IMR-90 (cell line): Measurements from ENCODE around the gene MOB3B. TPM values are rescaled to one million over a fixed set of nuclear protein-coding genes. Genes with fewer than 3 reads are reported as not detected.

ENCODE experiments used
- ATAC-seq: fragments of 200-7000 bp; cut with Tn5 transposase; 2 replicates; pipeline ENCODE4 v1.9.1; 2020; ENCODE audit warnings: low read depth, mild to moderate bottlenecking, moderate library complexity
- BruUV-seq: library from RNA; stranded (reverse); fragments of 400-500 nt; replicated peaks from 2 replicates; lab custom pipeline; 2021; lab: Mats Ljungman, UMichigan
- CTCF ChIA-PET: fragments of 300-600 bp; formaldehyde crosslinking; extraction: SDS; loops from one replicate; lab custom pipeline; 2021; ENCODE audit warnings: antibody characterized with exemption; lab: Yijun Ruan, JAX
- POLR2A ChIA-PET: fragments of 300-600 bp; sonication (Branson Sonifier 250); formaldehyde crosslinking; loops from one replicate; lab custom pipeline; 2022; ENCODE audit warnings: antibody characterized with exemption; ENCODE audit not compliant: unreplicated experiment; lab: Charles Lee
- DNase-seq: peaks from one replicate; pipeline ENCODE4 v3.0.0; 2013
- H2AFZ ChIP-seq: replicated peaks from 2 replicates; pipeline ENCODE3; 2013; ENCODE audit warnings: low read length, mild to moderate bottlenecking; ENCODE audit not compliant: poor library complexity
- H2AK5ac ChIP-seq: 2 replicates; pipeline ENCODE4 v1.6.1; 2013; ENCODE audit warnings: low read depth, low read length, inconsistent platforms
- H2AK9ac ChIP-seq: replicated peaks from 2 replicates; pipeline ENCODE3; 2013; ENCODE audit warnings: mild to moderate bottlenecking, low read depth, low read length, moderate library complexity; ENCODE audit not compliant: poor library complexity
- H2BK120ac ChIP-seq: 2 replicates; pipeline ENCODE4 v1.6.1; 2013; ENCODE audit warnings: low read depth, low read length, inconsistent platforms
- H2BK15ac ChIP-seq: 3 replicates; pipeline ENCODE4 v1.6.1; 2013; ENCODE audit warnings: low read depth, low read length, inconsistent platforms
- H2BK20ac ChIP-seq: 2 replicates; pipeline ENCODE4 v1.6.1; 2013; ENCODE audit warnings: low read depth, mild to moderate bottlenecking, inconsistent platforms, low read length, moderate library complexity
- H2BK5ac ChIP-seq: 2 replicates; pipeline ENCODE4 v1.6.1; 2013; ENCODE audit warnings: mild to moderate bottlenecking, low read depth, low read length, inconsistent platforms; ENCODE audit not compliant: poor library complexity, severe bottlenecking
- H3K14ac ChIP-seq: replicated peaks from 2 replicates; pipeline ENCODE4 v1.6.1; 2013; ENCODE audit warnings: low read depth, low read length, inconsistent platforms
- H3K18ac ChIP-seq: 2 replicates; pipeline ENCODE4 v1.6.1; 2013; ENCODE audit warnings: low read depth, low read length, control low read depth
- H3K23ac ChIP-seq: 2 replicates; pipeline ENCODE4 v1.6.1; 2013; ENCODE audit warnings: low read depth, low read length, inconsistent platforms
- H3K27ac ChIP-seq: 2 replicates; pipeline ENCODE4 v1.5.1; 2013; ENCODE audit warnings: mild to moderate bottlenecking, control low read depth, low read length; ENCODE audit not compliant: insufficient read depth
- H3K27me3 ChIP-seq: 2 replicates; pipeline ENCODE4 v1.6.1; 2013; ENCODE audit warnings: low read length; ENCODE audit not compliant: control insufficient read depth, insufficient read depth
- H3K36me3 ChIP-seq: 2 replicates; pipeline ENCODE4 v1.6.1; 2013; ENCODE audit warnings: low read length, mixed read lengths; ENCODE audit not compliant: control insufficient read depth, insufficient read depth
- H3K4ac ChIP-seq: 2 replicates; pipeline ENCODE4 v1.6.1; 2013; ENCODE audit warnings: low read depth, low read length, inconsistent platforms
- H3K4me1 ChIP-seq: 2 replicates; pipeline ENCODE4 v1.6.1; 2013; ENCODE audit warnings: low read length, mixed read lengths; ENCODE audit not compliant: control insufficient read depth, insufficient read depth
- H3K4me2 ChIP-seq: 2 replicates; pipeline ENCODE4 v1.6.1; 2013; ENCODE audit warnings: low read depth, mild to moderate bottlenecking, control low read depth, low read length, moderate library complexity
- H3K4me3 ChIP-seq: 2 replicates; pipeline ENCODE4 v1.5.1; 2013; ENCODE audit warnings: low read depth, mild to moderate bottlenecking, control low read depth, low read length, moderate library complexity; ENCODE audit not compliant: insufficient read depth
- H3K56ac ChIP-seq: 2 replicates; pipeline ENCODE4 v1.6.1; 2013; ENCODE audit warnings: low read length, inconsistent platforms; ENCODE audit not compliant: insufficient read depth; ENCODE audit errors: extremely low read depth
- H3K79me1 ChIP-seq, 2 experiments: 2 replicates each; pipeline ENCODE4 v1.6.1; 2013; ENCODE audit warnings: low read length in 2 of 2, inconsistent platforms in 1 of 2, low read depth in 1 of 2
- H3K9ac ChIP-seq: 2 replicates; pipeline ENCODE4 v1.6.1; 2013; ENCODE audit warnings: low read depth, low read length, control low read depth
- H3K9me1 ChIP-seq: 2 replicates; pipeline ENCODE4 v1.6.1; 2013; ENCODE audit warnings: low read length, inconsistent platforms; ENCODE audit not compliant: insufficient read depth
- H3K9me3 ChIP-seq: 2 replicates; pipeline ENCODE4 v1.6.1; 2013; ENCODE audit warnings: low read length; ENCODE audit not compliant: control insufficient read depth, insufficient read depth
- H4K20me1 ChIP-seq: 2 replicates; pipeline ENCODE4 v1.6.1; 2013; ENCODE audit warnings: low read length, inconsistent platforms; ENCODE audit not compliant: insufficient read depth
- H4K5ac ChIP-seq: 2 replicates; pipeline ENCODE4 v1.6.1; 2013; ENCODE audit warnings: mild to moderate bottlenecking, low read depth, low read length, control low read depth
- H4K8ac ChIP-seq, 2 experiments: 2 replicates each; pipeline ENCODE4 v1.6.1; 2013; ENCODE audit warnings: low read depth in 2 of 2, low read length in 2 of 2, control low read depth in 1 of 2, inconsistent platforms in 1 of 2
- H4K91ac ChIP-seq: 2 replicates; pipeline ENCODE4 v1.6.1; 2013; ENCODE audit warnings: low read depth, low read length, inconsistent platforms; ENCODE audit not compliant: insufficient read depth
- BHLHE40 ChIP-seq: fragments of 150-350 bp; IDR thresholded peaks from 2 replicates; pipeline ENCODE4 v1.6.1; 2016; ENCODE audit warnings: mild to moderate bottlenecking, low read depth, low read length
- CEBPB ChIP-seq: IDR thresholded peaks from 2 replicates; pipeline ENCODE4 v1.6.1; 2012; ENCODE audit warnings: low read depth, low read length, improper control_type of control experiment
- CHD1 ChIP-seq: IDR thresholded peaks from 2 replicates; pipeline ENCODE4 v1.6.1; 2012; ENCODE audit warnings: low read depth, low read length, improper control_type of control experiment
- CTCF ChIP-seq: conservative IDR thresholded peaks from 2 replicates; pipeline ENCODE4 v1.5.1; 2012; ENCODE audit warnings: mild to moderate bottlenecking, low read depth, low read length, improper control_type of control experiment
- ELK1 ChIP-seq: fragments of 150-350 bp; IDR thresholded peaks from 2 replicates; pipeline ENCODE4 v1.6.1; 2016; ENCODE audit warnings: low read depth, mild to moderate bottlenecking, low read length, moderate library complexity, borderline replicate concordance
- FOS ChIP-seq: fragments of 150-350 bp; IDR thresholded peaks from 2 replicates; pipeline ENCODE4 v1.6.1; 2016; ENCODE audit warnings: low read depth, low read length
- MAFK ChIP-seq: IDR thresholded peaks from 2 replicates; pipeline ENCODE4 v1.6.1; 2012; ENCODE audit warnings: low read depth, low read length, improper control_type of control experiment
- MAZ ChIP-seq: IDR thresholded peaks from 2 replicates; pipeline ENCODE4 v1.6.1; 2012; ENCODE audit warnings: low read depth, mild to moderate bottlenecking, low read length, improper control_type of control experiment, moderate library complexity, borderline replicate concordance
- MXI1 ChIP-seq: IDR thresholded peaks from 2 replicates; pipeline ENCODE4 v1.6.1; 2012; ENCODE audit warnings: low read depth, mild to moderate bottlenecking, low read length, moderate library complexity, borderline replicate concordance
- NFE2L2 ChIP-seq: fragments of 150-350 bp; IDR thresholded peaks from 2 replicates; pipeline ENCODE4 v1.6.1; 2016; ENCODE audit warnings: low read depth, mild to moderate bottlenecking, low read length
- POLR2A ChIP-seq: IDR thresholded peaks from 2 replicates; pipeline ENCODE4 v1.6.1; 2012; ENCODE audit warnings: mild to moderate bottlenecking, low read depth, low read length
- RAD21 ChIP-seq: IDR thresholded peaks from 2 replicates; pipeline ENCODE4 v1.6.1; 2012; ENCODE audit warnings: low read length, improper control_type of control experiment
- RCOR1 ChIP-seq: IDR thresholded peaks from 2 replicates; pipeline ENCODE4 v1.6.1; 2012; ENCODE audit warnings: mild to moderate bottlenecking, low read length, improper control_type of control experiment; ENCODE audit not compliant: insufficient replicate concordance
- RFX5 ChIP-seq: IDR thresholded peaks from 2 replicates; pipeline ENCODE4 v1.8.0; 2012; ENCODE audit warnings: low read depth, mild to moderate bottlenecking, low read length, moderate library complexity
- SMC3 ChIP-seq: fragments of 150-350 bp; IDR thresholded peaks from 2 replicates; pipeline ENCODE4 v1.6.1; 2016; ENCODE audit warnings: low read depth, mild to moderate bottlenecking, antibody characterized with exemption, low read length, moderate library complexity
- USF2 ChIP-seq: fragments of 150-350 bp; IDR thresholded peaks from 2 replicates; pipeline ENCODE4 v1.6.1; 2017; ENCODE audit warnings: mild to moderate bottlenecking, antibody characterized with exemption, low read length, low read depth
- WGBS, 2 experiments: methylation state at CpG; one replicate each; pipeline versions ENCODE4 v1.1.5 to v1.1.7; 2013; ENCODE audit warnings: missing lambda C conversion rate in 2 of 2; ENCODE audit not compliant: insufficient read length in 1 of 2; ENCODE audit errors: extremely low coverage in 2 of 2; 5-methylcytosine and 5-hydroxymethylcytosine counted together
- dilution Hi-C: fragments of 300-500 bp; cut with HindIII; formaldehyde crosslinking; loops from one replicate; pipeline ENCODE4 v1.14.3; 2018; ENCODE audit warnings: low sequenced_read_pairs; ENCODE audit not compliant: unreplicated experiment
- in situ Hi-C: fragments of 300-500 bp; cut with MboI; formaldehyde crosslinking; loops from 3 replicates; pipeline ENCODE4 v1.14.3; 2019; ENCODE audit warnings: low sequenced_read_pairs, inconsistent platforms, mixed read lengths
- intact Hi-C: fragments of 100-400 bp; cut with micrococcal nuclease; formaldehyde crosslinking; loops from 2 replicates; pipeline ENCODE4 v1.10.0; 2022
- polyA plus RNA-seq, 3 experiments: library from polyadenylated mRNA; depleted of rRNA; stranded (reverse); fragments of >200 nt; gene quantifications; 2 replicates each; pipeline ENCODE4 v1.2.3, GENCODE V29; 2012; ENCODE audit warnings: low replicate concordance in 1 of 3
- total RNA-seq: library from RNA; depleted of rRNA; stranded (reverse); fragments of >200 nt; gene quantifications from 2 replicates; pipeline ENCODE4 v1.2.3, GENCODE V29; 2012

MOB3B gene
- total and polyA plus RNA-seq, 2 of the 4 experiments (the other 2 are of a cell fraction): under 0.01 to 0.02 TPM

- Histone ChIP-seq H4K5ac (no peak overlapping the region), H2BK120ac (no peak overlapping the region), H2AK9ac (no peak overlapping the region), H3K9me3 (no peaks in the 10 kb centered on the region), H4K91ac (no peak overlapping the region), H3K79me1 (no peaks in the 10 kb centered on the region), H3K4me2 (no peak overlapping the region), H3K36me3 (no peaks in the 10 kb centered on the region), H3K14ac (no peak overlapping the region), H3K18ac (no peak overlapping the region), H3K4me3 (no peak overlapping the region), H3K9me1 (no peaks in the 10 kb centered on the region), H3K4ac (no peak overlapping the region), H3K56ac (no peak overlapping the region), H2BK15ac (no peak overlapping the region), H2AK5ac (no peak overlapping the region), H3K23ac (no peak overlapping the region), H4K20me1 (no peaks in the 10 kb centered on the region), H3K4me1 (no peaks in the 10 kb centered on the region), H2BK20ac (no peak overlapping the region), H2BK5ac (no peak overlapping the region), H2AFZ (no peak overlapping the region), H3K27me3 (no peaks in the 10 kb centered on the region; the same call in 1 of the 2 replicates), H3K27ac (no peak overlapping the region), H4K8ac (no peak overlapping the region), H3K9ac (no peak overlapping the region)
- DNase-seq: peak; percentile 22
- ChIA-PET CTCF (no interaction called here), POLR2A (no interaction called here)
- in situ Hi-C loops: no loop called here
- dilution Hi-C loops: no loop called here
- peak; percentile 42; the same call in 1 of the 2 replicates for ATAC-seq
- BruUV-seq: no TSS peak
- intact Hi-C loops: no loop called here
- TF ChIP-seq ELK1 (no peak), USF2 (no peak), FOS (no peak), SMC3 (no peak), CEBPB (no peak), MAFK (no peak), MXI1 (no peak), CHD1 (no peak), POLR2A (no peak), RAD21 (no peak), CTCF (no peak), RFX5 (no peak), RCOR1 (no peak), MAZ (no peak), NFE2L2 (no peak), BHLHE40 (no peak)
- WGBS, 2 experiments: no CpG with 5 or more reads among the region's 5 CpGs
Observed at GRCh38 chr9:27408001-27408400, 121.6 kb downstream of the MOB3B start.
